Inflammatory macrophage treated with lipopolysaccharide for 4 hours (primary cell): ENCODE measurements around the gene FAIM2.
"Not testable (repeated sequence)": the region's sequence is repeated elsewhere in the genome, so short reads cannot be mapped to it uniquely, and the experiment has no call there.

Experiments
- DNase-seq: peaks from one replicate; pipeline ENCODE4 v3.0.0-alpha.2; 2020

The FAIM2 gene

DNA sequence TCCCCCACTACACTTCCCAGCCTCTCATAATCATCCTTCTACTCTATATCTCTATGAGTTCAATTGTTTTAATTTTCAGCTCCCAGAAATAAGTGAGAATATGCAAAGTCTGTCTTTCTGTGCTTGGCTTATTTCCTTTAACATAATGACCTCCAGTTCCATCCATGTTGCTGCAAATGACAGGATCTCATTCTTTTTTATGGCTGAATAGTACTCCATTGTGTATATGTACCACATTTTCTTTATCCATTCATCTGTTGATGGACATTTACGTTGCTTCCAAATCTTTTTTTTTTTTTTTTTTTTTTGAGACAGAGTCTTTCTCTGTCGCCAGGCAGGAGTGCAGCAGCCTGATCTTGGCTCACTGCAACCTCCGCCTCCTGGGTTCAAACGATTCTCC is 47.8 kb downstream of the FAIM2 start:
- not testable (repeated sequence) for DNase-seq

DNA sequence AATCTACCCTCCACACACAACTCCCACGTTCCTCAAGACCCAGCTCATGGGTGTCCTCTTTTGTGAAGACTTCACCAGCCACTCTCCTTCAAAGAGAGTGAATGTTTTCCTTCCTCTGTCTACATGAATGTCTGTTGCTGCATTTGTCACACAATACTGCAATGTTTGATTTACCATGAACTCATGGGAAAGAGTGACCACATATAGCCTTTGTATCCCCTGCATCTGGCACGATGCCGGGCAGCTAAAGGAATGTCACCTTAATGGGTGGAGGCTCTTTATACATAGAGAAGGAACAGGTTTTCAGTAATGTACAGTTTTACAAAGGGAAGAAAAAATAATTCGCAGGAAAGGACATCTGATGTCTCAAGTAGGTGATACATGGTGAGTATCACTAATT is 48.7 kb downstream of the FAIM2 start:
- no peak for DNase-seq

DNA sequence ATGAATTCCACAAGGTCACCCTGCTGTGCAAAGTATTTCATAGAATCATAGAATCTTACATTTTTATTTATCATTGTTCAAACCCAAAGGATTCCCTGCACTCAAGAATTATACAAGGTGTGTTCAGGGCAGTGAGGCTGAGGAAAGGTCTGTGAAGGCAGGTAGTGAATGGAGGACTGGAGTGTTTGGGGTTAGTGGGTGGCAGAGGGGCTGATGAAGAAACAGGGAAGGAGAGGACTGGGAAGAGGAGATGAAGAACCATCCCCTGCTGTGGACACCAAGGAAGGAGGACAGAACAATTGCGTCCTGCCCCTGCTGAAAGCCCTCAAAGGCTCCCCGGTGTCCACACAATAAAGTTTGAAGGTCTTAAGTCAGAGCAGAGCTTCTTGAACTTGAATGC is 50.0 kb downstream of the FAIM2 start:
- DNase-seq, result no peak

DNA sequence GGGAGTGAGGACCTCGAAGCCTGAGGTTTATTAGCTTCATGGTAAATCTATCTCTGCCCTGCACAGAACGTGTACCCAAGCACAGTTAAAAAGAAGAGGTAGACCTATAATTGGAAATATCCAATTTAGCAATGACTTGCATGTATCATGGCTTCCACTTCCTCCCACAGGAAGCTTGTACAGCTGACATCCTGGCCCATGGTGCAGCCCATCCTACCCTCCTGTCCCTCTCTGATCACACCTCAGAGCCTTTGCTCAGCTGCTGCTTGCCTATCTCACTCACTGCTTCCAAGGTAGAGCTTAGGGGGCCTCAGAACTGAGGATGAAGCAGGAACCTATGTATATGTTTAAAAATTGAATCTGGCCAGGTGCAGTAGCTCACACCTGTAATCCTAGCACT is 56.5 kb downstream of the FAIM2 start:
- DNase-seq, result no peak

DNA sequence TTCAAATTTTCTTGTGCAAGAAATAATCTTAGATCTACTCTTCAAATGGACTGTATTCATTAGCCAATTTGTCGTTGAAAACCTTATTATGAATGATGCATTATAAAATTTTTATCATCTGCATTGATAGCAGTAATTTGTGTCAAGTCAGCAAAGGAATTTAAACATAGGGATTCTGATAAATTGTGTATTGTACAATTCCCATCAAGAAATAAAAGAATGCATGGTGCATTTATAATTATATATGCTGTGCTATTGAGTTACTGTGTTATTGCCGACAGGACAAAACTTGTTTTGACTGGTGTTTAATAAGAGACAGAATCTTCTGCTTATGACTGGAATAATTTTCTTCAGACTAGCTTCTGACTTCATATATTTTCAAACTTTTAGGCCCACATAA is 57.7 kb downstream of the FAIM2 start:
- DNase-seq, result no peak

DNA sequence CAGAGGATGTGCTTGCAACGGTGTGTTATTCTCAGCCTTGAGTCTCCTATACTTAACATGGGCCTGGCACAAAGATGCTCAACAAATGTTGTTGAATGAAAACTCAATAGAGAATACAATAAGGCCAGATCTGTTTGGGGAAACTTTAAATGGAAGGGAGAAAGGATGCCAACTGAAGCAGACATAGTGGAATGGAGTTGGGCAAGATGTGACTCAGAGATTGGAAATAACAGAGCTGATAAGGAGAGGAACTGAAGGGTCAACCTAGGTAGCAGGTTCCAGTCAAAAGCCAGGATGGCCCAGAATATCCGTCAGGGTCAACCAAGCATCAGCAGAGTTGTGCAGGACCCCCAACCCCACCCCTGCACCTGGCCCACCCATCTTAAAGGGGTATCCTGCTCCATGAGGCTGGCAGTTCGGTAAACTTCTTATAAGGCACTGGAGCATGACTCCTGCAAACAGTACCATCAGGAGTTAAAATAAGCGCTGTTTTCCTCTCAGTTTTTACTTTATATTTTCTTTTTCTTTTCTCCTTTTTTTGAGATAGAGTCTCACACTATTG is 59.7 kb downstream of the FAIM2 start:
- peak; percentile 18 for DNase-seq

DNA sequence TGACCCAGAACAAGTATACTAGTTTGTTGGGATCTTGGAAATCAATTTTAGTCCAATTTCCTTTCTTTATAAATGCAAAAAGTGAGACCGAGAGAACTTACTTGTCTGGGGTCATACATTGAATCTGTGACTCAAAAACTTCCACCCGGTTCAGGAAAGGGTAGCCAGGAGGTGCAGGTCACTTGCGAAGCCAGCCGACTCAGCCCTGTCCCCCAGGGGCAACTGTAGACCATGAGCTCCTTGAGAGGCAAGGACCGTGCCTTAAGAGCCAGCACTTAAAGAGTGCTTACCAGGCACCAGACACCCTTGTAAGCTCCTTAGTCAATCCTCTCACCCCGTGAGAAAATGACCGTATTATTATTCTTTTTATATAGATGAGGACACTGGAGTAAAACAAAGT is 60.3 kb downstream of the FAIM2 start:
- no peak for DNase-seq

DNA sequence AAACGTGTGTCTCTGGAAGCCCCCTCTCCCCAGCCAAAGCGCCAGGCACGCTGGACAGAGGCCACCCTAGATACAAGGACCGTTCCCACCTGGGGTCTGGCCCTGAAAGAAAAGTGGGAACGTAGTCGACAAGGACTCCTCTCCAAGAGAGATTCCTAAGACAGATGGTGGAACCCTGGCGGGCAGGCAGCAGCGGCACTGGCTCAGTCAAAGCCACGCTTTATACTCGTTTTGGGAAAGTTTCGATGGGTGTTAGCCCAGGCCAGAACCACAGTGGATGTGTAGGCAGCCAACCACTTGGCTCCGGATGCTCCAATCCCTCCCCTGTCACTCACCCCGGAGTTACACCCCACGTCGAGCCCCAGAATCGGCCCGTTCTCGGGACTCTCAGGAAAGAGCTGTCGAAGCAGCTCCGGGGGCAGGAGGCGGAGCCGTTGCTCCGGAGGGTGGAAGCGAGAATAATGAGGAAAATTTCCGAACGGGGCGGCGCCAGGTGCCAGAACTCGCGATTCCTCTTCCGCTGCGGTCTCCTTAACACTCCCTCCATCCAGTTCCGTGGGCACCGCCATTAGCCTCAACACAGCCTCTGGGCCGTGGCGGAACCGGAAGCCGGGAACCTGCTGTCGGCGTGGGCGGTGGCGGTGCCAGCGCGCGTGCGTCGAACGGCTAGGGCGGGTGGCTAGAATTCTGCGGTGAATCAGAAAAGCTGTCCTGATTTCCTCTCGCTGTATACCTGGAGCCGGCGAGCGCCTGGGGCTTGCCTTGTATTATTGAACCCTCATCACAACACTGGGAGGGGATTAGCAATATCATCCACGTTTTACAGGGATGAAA is 61.0 kb downstream of the FAIM2 start, which contains the start of gene BCDIN3D:
BCDIN3D (minus strand) TSS at position 588 of the 834 bp plus-strand sequence; CDS start at position 569, 19 bp downstream.
- DNase-seq, result peak; percentile 96

DNA sequence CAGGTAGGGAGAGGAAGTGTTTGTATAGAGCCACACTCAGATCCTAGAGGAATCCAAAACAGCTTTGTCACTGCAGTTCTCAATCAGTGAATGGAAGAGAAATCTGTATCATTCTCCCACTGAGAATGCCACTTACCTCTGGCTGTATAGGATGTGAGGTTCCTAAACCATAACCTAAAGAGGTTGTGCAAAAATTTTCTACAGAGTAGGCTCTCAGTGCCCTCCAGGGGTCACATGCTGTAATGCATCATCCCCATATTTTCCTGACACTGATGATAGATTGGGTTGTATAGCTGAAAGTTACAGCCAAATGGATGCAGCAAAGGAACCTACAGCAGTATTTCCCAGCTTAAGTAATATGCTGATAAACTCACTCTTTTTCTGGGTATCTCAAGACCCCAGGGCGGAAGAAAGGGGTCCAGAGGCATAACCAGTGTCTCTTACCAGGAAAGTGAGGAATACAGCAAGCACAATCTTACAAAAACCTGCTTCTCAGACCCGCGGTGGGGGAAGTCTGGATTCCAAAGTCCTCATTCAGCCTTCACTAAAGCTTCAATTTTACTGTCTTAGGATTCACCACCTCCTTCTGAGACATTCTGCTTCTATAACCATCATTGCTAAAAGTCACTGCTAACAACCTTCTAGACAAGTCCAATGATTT is 64.6 kb downstream of the FAIM2 start:
- DNase-seq, result peak; percentile 65

DNA sequence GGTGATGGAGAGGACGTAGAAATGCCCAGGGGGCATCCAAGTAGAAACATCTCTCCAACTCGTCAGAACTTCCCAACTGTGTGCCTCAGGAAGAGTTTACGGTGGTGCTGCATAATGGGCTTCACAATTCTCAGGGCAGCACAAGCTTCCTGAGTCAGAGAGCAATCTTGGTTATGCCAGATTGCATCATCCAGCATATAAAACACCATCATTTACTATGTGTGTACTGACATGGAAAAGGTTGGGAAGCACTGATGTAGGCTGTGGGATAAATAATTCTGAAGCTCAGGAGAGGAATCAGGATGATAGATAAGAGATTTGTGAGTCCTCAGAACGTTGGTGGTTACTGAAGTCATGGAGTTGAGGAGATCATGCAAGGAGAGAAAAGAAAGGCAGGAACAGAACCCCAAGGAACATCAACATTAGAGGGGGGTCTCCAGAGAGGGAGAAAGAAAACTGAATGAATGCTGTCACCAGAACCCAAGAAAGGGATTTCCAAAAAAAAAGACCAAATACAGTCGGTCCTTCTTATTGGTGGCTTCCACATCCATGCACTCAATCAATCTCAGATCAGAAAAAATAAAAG is 70.8 kb downstream of the FAIM2 start:
- DNase-seq, result no peak

DNA sequence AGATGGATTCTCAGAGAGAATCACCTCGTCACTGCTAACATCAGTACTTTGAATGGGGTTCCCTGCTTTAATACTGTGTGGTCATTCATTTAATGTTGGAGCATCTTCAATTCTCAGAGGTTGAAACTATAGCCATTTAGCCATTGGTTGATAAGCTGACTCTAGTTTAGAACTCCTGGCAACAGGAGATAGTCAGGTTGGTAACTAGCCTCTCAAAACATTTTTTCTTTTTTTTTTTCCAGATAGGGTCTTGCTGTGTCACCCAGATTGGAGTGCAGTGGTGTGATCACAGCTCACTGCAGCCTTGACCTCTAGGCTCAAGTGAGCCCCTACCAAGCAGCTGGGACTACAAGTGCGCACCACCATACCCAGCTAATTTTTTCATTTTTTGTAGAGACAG is 72.0 kb downstream of the FAIM2 start:
- no peak for DNase-seq

DNA sequence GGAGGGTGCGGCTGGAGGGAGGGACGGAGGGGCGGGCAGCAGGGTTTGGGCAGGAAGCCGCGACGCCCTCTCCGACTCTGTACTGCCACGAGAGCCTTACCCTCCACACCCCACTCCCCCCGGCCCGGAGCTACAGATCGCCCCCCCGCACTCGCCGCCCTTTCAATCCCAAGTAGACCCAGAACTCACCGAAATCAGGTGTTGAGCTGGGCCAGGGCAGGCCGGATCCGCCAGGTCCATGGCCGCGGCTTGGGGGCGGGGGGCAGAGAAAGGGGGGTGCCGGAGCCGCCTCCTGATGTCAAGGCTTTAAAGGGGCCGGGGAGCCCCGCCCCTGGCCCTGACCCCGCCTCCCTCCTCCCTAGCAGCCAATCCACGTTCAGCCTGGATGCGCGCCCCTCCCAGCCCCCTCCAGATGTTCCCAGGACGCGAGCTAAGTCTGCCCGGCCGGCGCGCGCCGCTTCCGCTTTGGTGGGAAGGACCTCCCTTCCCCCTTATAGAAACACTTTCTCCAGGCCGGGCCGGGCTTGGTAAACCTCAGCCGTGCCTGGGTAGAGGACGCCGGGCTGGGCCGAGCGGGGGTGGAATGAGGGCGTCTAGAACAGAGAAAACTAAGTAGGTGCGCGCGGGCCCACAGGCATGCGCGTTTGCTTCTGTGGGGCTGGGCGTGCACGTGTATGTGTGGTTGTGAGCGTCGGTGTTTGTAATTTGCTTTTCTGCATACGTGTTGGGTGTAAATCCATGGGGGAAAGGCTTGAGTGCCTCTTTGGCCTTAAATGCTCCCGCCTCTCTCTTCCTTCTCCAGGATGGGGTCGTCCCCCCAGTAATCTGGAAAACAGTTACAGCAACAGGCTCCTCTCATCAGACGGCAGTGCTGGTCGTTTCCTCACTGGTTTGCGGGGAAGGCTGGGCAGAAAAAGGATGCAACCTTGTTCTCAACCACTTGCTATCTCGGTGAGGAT is 75.3 kb downstream of the FAIM2 start, which contains the start of gene NCKAP5L:
NCKAP5L (minus strand) TSS at position 281 of the 959 bp plus-strand sequence. CDS start 24,369 bp downstream, outside the sequence.
- peak; percentile 97 for DNase-seq

DNA sequence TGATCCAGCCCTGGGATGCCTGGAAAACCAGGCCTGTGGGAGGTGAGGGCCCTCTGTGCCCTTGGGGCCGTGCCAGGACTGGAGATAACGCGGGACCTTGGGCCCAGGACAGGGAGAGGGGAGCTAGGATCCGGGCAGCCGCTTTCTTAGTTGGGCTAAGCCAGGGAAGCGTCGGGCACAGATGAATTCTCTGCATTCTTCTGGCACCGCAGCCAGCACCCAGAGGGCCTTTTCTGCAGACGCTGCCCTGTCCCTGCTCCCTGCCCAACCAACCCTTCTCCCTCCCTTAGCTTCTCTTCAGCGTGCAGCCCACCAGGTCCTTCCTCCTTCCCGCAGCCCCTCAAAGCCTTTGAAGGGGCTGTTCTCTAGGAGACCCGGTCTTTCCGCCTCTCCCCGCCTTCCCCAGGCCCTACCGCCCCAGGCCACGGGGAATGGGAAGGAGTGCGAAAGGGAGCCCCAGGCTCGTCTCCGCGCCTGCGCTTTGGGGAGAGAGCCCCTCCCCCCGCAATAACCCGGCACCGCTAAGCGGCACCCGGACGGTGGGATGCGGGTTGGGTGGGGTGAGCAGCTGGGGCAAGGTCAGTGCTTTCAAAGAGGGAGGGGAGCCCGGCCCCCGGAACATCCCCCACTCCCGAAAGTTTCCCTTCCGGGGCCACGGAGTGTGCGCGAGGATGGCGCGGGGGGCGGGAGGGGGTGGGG is 76.2 kb downstream of the FAIM2 start:
- peak; percentile 59 for DNase-seq

DNA sequence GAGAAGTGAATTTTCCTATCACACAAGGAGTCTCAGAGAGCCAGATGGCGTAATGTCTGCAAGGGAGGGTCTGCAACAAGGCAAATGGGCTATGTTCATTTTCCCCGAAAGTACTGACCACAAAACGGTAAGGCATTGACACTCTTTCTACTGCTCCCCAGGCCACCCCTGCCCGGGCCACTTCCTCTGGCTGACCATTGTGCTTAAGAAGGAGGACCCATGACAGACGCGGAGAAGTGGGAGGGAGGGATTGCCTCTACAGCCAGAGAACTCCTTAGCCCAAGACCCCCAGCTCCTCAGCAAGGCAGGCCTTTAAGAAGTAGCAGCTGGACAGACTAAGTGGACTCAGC is 76.7 kb downstream of the FAIM2 start:
- peak; percentile 40 for DNase-seq

DNA sequence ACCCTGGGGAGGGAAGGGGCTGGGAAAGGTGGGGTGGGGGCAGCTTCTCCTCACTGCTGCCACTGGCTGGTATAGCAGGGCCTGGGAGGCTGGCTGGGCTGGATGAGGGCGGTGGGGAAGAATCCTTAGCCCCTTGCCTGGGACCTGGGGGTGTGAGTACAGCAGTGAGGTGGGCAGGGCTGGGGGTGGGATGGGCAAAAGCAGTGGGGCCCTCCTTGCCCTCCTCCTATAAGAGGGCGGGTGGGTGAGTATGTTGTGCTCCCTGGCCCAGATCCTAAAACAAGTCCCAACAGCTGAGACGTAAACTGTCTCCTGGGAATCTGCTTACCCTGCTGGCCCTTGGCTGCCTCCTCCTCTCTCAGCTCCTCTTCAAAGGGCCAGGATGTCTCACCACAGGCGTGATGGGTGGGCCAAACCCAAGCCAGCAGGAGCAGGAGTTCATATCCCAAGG is 77.7 kb downstream of the FAIM2 start:
- no peak for DNase-seq

DNA sequence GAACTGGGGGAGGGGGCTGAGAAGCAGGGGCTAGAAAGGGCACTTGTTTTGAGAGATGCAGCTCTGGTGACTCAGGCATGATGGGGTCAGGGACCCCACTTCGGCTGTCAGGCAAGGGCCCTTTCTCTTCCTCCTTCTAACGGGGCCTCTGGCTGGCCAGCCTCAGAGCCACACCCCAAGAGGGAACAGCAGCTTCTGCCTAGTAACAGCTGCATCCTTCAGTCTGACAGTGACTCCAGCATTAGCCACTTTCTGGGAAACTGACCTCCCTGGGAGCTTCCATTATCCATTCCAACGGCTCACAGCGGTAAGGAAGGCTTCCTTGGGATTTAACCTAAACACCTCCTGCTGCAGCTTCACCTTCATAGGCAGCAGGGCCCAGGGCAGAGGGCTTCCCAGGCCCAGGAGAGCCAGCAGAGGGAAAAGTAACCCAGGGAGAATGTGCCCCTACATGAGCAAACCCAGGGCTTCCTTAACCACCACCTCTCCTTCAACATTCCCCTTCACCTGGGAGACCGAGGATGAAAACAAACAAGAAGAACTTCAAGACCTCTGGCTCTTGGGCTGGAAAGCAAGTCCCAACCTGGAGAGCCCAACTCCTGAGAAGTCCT is 78.2 kb downstream of the FAIM2 start:
- peak; percentile 82 for DNase-seq

DNA sequence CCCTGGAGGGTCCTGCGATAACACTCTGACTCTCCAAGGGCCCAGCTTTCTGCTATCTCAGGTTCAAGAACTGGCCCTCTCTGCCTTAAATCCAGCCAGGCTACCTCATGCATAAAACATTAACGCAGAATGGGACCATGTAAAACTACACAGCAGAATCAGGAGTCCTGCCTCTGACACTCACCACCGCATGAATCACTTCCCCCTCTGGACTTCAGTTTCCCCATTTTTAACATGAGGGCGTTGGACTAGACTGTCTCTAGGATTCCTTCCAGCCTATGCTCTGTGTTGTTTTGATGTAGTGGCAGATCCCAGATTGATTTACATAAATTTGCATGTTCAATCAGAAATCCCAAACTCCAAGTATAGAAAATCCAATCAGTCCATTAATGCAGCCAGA is 78.8 kb downstream of the FAIM2 start:
- DNase-seq, result peak; percentile 92

DNA sequence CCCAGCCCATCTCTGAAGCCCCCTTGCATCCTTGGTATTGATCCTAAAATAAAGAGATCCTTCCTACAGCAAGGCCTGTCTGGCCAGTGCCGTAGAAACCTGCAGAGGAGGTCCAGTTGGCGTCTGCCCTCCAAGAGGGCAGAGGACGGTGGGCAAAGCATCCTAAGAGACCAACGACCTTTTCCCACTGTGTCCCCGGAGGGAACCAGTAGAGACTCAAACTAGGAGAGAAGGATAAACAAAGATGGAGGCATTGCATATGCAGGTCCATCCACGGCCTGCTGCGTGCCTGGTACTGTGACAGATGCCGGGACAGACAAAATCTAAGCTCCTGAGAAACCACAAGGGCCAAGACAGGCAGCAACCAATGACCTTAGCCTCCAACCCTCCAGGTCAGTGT is 79.3 kb downstream of the FAIM2 start:
- no peak for DNase-seq

DNA sequence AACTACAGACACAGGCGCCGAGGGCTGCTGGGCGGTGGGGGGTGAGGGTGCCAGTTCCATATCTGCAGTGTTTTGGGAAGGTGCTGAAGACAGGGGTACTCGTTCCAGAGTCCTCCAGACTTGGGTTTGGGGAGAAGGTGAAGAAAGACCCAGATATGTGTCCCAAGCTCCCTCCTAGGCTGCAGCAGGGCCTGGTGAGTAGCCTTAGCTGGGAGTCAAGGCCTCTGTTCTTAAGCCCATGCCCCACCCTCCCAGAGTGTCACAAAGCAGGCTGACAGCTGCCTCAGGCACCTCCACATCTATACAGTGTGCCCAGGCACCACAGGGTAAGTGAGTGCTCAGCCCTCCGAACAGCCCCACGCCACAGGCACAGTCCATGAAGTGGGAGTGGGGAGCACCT is 79.7 kb downstream of the FAIM2 start:
- no peak for DNase-seq

DNA sequence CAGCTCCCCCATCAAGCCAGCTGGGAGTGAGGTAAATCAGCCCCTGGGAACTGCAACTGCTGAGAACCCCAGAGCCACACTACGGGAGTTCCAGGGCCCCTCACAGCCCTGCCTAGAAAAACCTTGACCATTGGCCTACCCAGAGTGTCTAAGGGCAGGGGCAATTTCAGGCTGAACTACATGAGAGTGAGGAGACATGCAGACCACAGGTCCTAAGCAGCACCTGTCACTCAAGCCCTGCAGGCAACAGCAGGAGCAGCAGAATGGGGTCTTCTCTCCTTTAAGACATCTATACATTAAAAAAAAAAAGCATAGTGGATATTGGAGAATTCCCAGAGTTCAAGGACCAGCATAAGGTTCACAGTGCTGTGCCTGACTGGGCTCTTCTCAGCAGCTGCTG is 80.3 kb downstream of the FAIM2 start:
- no peak for DNase-seq
